ENCODE measurements around the gene PTCH1.

DNA sequence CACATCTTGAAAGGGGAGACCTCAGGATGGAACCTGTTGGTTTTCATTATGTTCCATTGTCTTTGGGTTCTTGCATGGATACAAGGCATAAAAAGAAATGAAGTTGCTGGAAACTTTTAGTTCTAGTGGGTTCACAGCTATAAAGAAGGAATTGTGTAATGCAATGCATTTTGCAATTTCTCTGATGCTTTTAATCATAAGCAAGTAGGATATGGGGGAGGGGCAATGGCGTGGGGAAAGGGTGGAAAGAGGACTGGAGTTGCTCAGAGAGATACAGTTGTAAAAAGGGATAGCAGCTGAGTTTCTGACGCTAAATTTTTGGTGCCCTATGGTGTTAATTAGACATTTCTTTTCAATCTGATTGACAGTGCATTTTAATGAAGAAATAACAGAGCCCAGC, 110.7 kb downstream of the PTCH1 start:
- TF ChIP-seq, protein P1, sequence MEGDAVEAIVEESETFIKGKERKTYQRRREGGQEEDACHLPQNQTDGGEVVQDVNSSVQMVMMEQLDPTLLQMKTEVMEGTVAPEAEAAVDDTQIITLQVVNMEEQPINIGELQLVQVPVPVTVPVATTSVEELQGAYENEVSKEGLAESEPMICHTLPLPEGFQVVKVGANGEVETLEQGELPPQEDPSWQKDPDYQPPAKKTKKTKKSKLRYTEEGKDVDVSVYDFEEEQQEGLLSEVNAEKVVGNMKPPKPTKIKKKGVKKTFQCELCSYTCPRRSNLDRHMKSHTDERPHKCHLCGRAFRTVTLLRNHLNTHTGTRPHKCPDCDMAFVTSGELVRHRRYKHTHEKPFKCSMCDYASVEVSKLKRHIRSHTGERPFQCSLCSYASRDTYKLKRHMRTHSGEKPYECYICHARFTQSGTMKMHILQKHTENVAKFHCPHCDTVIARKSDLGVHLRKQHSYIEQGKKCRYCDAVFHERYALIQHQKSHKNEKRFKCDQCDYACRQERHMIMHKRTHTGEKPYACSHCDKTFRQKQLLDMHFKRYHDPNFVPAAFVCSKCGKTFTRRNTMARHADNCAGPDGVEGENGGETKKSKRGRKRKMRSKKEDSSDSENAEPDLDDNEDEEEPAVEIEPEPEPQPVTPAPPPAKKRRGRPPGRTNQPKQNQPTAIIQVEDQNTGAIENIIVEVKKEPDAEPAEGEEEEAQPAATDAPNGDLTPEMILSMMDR (IDR thresholded peaks at IDR 0.05; ENCODE audit: low read depth, low read length), result no peak
- TF ChIP-seq EZH2phosphoT487 (IDR thresholded peaks at IDR 0.05; ENCODE audit: low read depth), result no peak
